NCI-H82 treated with DMSO at 0.1 percent for 48 hours (cell line): ENCODE measurements around the gene CNTN5.

ENCODE experiments used
- DNase-seq: peaks from one replicate; lab custom pipeline; 2025; ENCODE audit not compliant: unreplicated experiment; lab: John Stamatoyannopoulos, UW

CNTN5 gene

DNA sequence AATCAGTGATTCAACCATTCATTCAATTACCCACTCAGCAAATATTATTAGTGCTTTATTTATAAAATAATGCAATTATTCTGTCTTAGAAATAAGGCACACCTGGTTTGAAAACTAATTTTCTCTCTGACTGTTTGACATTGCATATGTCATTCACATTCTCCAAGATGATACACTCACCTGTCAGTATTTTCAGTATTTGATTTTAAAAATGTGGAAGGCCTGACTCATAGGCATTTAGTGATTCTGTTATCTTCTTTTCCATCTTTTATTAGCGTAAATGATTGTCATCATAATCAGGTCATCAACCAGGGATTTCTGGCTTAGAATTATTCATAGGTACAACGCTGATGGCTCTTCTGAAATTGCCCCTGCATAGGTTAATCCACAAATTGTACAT lies 480.9 kb downstream of the CNTN5 start:
- DNase-seq, result no peak

GRCh38 chr11:99505316-99505715 lies 484.6 kb downstream of the CNTN5 start:
- no peak for DNase-seq

GRCh38 chr11:99505831-99506230 lies 485.1 kb downstream of the CNTN5 start:
- DNase-seq, result no peak

GRCh38 chr11:99509863-99510262 lies 489.1 kb downstream of the CNTN5 start:
- no peak for DNase-seq

DNA sequence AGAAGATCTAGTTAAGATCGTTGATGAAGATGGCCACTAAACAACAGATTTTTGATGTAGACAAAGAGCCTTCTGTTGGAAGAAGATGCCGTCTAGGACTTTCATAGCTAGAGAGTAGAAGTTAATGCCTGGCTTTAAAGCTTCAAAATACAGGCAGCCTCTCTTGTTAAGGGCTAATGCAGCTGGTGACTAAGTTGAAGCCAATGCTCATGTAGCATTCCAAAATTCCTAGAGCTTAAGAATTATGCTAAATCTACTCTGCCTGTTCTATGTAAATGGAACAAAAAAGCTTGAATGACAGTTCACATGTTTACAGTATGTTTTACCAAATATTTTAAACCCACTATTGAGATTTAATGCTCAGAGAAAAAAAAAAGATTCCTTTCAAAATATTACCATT lies 492.6 kb downstream of the CNTN5 start:
- DNase-seq, result no peak

DNA sequence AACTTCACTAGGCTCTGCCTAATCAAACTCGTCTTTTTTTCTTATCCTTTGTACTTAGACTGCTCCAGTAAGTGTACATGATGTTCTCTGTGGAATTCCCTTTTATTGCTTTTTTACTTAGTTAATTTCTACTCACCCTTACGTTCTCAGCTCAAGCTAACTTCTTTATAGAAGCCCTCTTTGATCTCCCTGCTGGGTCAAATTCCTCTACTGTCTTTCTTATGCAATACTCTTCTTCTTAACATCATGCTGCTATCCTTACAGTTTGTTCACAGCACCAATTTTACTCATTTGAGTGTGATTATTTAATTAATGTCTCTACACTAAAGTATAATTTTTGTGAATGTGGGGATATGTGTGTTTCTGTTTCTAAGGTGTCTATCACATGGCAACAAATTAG lies 498.3 kb downstream of the CNTN5 start:
- no peak for DNase-seq

DNA sequence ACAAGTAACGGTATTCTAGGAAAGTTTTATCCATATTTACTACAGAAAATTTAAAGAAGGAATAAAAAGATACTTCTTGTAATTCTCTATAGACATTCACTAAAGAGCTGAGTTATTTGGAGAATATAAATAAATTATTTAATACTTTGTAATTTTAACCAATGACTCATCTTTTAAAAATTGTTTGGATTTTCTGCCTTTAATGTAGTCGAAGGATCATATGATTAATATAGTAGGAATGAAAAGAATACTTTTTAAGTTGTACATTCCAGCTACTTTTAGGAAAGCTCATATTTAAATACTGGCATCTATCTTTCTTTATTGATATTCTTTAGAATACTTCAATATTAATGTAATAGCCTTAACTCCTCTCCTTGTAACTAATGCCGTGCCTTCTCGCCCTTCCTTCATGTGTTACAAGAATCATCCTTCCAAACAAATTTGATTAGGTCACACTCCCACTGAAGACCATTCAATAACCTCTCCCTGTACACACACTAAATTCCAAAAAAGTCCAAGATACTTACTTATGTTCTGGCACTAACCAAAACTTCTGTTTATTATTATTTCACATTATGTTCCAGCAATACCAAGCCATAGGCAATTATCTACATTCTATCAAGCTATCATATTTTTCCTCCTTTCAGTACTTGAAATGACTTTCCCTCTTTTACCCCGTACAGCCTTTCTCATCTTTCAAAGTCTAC lies 501.9 kb downstream of the CNTN5 start:
- no peak for DNase-seq

DNA sequence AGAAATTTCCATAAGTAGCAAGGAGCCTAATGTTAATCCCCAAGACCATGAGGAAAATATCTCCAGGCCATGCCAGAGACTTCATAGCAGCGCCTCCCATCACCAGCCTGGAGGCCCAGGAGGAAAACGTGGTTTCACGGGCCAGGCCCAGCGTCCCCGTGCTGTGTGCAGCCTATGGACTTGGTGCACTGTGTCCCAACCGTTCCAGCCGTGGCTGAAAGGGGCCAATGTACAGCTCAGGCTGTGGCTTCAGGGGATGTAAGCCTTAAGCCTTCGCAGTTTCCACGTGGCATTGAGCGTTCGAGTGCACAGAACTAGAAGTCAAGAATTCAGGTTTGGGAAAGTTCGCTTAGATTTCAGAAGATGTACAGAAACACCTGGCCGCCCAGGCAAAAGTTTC lies 510.7 kb downstream of the CNTN5 start:
- no peak for DNase-seq

GRCh38 chr11:99534812-99535211 lies 514.1 kb downstream of the CNTN5 start:
- DNase-seq, result no peak

DNA sequence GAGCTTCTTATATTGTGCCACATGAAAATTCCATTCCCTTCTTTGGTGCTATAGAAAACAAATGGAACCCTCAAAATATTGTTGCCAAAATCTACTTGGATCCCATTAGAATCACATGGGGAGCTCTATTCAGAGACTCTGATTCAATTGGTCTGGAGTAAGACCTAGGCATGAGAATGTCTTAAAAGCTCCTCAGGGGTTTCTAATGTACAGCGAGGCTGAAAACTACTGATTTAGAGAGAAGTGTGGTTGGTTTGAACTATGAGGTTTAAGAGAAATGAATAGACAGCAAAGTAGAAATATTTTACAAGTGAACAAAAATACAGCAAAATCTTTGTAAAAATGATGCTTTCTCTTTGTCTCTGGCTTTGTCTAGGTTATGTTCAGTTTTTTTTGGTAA lies 514.7 kb downstream of the CNTN5 start:
- DNase-seq, result no peak

GRCh38 chr11:99535819-99536218 lies 515.1 kb downstream of the CNTN5 start:
- no peak for DNase-seq

- no peak for DNase-seq
Observed at GRCh38 chr11:99537681-99538080, 516.9 kb downstream of the CNTN5 start.

DNA sequence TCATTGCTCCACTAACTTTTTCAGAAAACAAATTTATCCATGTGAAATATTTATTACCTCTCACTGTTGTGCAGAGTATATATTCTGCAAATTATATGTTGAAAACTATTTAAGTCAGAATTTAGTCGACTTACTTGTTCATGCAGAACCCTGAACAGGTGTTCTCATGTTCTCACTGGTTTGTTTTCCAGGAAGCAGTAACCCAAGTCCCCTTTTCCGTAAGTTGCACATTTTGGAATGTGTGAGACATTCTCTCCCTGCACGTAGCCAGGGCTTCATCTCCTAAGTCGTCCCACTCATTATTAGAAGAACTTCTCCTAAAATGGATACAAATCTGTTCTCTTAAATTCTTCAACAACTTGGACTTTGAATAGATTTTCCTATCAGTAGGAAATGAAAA lies 524.9 kb downstream of the CNTN5 start:
- no peak for DNase-seq

DNA sequence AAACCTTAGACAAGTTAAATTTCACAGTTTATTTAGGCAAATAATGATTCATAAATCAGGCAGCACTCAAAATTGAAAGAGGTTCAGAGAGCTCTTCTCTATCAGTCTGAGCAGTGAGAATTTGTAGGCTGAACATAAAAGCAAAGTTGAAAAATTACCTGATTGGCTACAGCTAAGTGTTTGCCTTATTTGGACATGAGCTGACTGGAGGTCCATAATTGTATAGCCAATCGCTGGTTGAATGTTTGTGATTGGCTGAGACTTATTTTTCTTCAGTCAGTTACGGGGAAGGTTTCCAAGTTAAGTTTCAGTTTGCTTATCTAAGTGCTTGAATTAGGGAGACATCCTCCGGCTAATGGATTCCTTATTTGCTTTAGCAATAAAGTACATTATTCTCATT lies 527.5 kb downstream of the CNTN5 start:
- DNase-seq, result no peak

DNA sequence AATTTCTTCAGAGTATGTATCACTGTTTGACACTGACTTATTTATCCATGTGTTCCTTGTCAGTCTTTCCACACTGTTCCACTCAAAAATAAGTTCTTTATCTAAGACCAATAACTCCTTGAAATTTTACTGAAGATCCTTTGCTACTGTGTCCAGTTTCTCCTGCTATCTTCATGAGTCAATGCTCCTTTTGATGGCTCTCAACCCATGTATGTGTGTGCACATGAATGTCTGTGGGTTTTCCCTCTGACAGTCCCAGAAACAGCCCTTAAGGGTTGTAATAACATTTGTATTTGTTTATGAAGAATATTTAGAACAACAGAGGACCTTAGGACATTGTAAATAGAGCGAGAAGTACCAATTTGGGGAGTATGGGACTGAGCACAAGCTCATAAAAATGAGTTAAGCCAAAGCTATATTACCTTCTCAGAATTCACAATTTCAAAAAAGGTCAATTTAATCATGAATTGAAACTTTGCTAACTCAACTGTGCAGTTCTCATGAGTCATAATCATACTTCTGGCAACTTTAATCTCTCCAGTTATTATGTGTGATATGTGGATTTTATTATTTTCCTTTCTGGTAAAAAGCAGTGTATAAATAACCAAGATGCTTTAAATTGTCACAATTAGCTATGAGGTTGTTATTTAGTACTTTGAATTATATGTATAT lies 533.6 kb downstream of the CNTN5 start:
- no peak for DNase-seq

DNA sequence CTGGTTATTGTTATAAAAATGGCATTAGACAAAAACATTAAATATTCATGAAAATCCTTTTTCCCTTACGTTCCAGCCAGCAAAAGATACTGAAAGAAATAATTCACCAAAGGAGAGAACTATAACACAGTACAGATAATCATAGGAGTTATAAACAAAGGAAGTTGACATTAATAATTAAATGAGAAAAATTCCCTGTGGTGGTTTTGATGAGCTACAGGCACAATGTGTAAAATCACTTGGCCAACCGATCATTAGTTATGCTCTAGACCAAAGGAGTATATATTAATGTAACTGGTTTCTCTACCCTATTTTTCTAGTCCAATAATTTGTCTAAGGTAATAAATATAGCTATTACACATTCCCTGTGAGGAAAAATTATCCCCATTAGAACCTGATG lies 534.7 kb downstream of the CNTN5 start:
- DNase-seq, result no peak

GRCh38 chr11:99565333-99565732 lies 544.6 kb downstream of the CNTN5 start:
- DNase-seq, result no peak

DNA sequence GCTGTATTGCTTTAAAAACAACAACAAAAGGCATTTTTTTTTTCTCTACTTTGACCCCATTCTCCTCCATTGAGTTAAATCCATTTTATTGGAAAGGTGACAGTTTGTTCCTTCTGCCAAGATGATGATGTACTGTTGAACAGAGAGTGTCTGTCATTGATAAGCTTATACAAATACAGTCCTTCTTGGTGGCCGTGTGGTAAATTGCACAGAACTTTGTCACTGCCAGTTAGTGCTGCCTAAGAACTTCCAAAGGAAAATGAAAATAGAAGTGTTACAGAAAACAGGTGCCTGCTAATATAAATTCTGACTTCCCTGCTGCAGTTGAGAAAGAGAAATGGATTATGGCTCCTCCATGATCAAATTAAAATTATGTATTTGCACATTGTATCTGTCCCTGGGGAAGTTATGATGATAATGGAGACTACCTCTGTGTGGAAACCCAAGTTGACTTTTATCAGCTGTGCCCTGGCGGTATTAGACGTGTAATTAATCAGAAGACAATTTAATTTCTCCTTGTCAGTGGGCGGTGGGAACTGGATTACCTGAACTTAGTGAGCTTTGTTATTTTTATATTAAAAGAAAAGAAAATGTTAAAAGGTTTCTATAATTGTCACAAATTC lies 546.7 kb downstream of the CNTN5 start:
- DNase-seq, result no peak

GRCh38 chr11:99568808-99569207 lies 548.1 kb downstream of the CNTN5 start:
- DNase-seq, result no peak

DNA sequence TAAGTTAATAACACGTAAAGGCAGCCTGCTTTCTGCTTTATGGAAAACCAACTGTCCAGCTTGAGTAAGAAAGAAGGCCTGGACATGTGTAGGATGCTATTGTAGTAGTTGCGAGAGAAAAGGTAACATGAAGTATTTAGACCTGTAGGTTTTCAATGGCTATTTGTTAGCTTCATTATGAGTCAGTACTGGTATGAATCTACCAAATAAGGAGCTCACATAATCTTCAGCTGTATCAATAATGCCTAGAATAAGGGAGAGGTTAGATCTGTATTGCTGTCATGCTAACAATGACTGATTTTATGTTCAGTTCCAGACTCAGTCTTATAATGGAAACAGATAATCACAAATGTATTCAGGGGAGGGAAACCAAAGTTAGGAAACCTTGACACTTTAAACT lies 550.3 kb downstream of the CNTN5 start:
- no peak for DNase-seq

DNA sequence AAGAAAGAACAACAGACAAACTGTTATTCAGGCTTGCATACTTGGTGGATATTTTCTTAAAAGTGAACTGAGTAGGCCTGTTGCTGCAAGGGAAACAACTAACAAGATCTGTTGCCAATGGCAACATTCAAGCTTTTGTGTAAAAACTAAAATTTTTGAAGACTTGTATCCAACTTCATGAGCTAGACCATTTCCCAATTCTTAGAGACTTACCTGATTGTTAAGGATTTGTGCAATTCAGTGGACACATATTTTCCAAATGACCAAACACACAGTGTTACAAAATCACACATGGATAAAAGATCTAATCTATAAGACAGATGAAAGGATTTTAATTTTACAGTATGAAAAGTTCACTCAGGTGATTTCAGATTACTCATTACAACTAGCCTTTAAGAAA lies 564.1 kb downstream of the CNTN5 start:
- DNase-seq, result no peak

GRCh38 chr11:99585606-99586005 lies 564.9 kb downstream of the CNTN5 start:
- no peak for DNase-seq

DNA sequence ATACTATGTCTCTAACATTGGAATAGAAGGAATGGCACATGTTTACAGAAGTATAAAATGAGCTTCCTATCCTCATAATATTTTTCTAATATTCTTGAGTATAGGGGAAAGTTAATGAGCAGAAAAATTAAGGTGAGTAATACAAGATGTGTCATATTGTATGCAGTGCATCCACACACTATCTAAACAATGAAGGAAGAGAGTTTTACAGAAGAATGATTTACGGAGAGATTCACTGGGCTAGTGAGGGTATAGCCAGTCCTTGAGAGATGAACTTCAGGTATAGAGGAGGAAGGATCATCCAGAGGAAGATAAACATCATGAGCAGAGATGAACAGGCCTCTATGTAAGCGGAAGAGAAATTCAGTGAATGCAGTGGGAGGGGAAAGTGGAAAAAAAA lies 569.0 kb downstream of the CNTN5 start:
- DNase-seq, result no peak
